Esophagus muscularis mucosa (tissue), 4 donors: ENCODE data around the gene ATXN2. TPM values are rescaled to one million over a fixed set of nuclear protein-coding genes. Genes with fewer than 3 reads are reported as not detected.
A peak's percentile ranks its signal among the peaks of the same experiment; 100 is the strongest.

Experiments used
- DNase-seq: peaks from one replicate; pipeline ENCODE4 v3.0.0-alpha.2; 2017; ENCODE audit errors: extremely low spot score
- H3K27ac ChIP-seq, 4 donors: fragments of 200-600 bp; sonication (generic); replicated peaks in 1 of 4; 1 replicate in 3 of 4; 2 replicates in 1 of 4; pipeline ENCODE4 v1.5.1; 2016 to 2019; ENCODE audit warnings: mild to moderate bottlenecking in 1 of 4
- H3K27me3 ChIP-seq, 4 donors: fragments of 200-600 bp; sonication (generic); one replicate each; pipeline versions ENCODE4 v1.5.1 to v1.6.0; 2016 to 2019
- H3K36me3 ChIP-seq, 4 donors: fragments of 200-600 bp; sonication (generic); one replicate each; pipeline ENCODE4 v1.5.1; 2016 to 2019
- H3K4me1 ChIP-seq, 4 donors: fragments of 200-600 bp; sonication (generic); one replicate each; pipeline ENCODE4 v1.5.1; 2016 to 2019
- H3K4me3 ChIP-seq, 4 donors: fragments of 200-600 bp; sonication (generic); 1 replicate in 2 of 4; 2 replicates in 2 of 4; pipeline ENCODE4 v1.5.1; 2016 to 2019; ENCODE audit warnings: mild to moderate bottlenecking in 4 of 4, moderate library complexity in 1 of 4
- H3K9me3 ChIP-seq, 4 donors: fragments of 200-600 bp; sonication (generic); 1 replicate in 3 of 4; 2 replicates in 1 of 4; pipeline ENCODE4 v1.5.1; 2016 to 2019
- EP300 ChIP-seq: sonication (generic); formaldehyde crosslinking; IDR thresholded peaks from one replicate; pipeline ENCODE4 v1.6.1; 2017; ENCODE audit warnings: antibody characterized with exemption
- POLR2A ChIP-seq: fragments of 450-650 bp; IDR thresholded peaks from one replicate; pipeline ENCODE4 v1.6.1; 2017; ENCODE audit warnings: antibody characterized with exemption, moderate library complexity, mild to moderate bottlenecking, low read depth
- POLR2AphosphoS5 ChIP-seq, 2 donors: sonication (generic); formaldehyde crosslinking; IDR thresholded peaks; one replicate each; pipeline ENCODE4 v1.6.1; 2017; ENCODE audit warnings: antibody characterized with exemption in 2 of 2
- WGBS: methylation state at CpG from one replicate; pipeline ENCODE4 v1.1.5; 2018; 5-methylcytosine and 5-hydroxymethylcytosine counted together
- intact Hi-C: fragments of 100-400 bp; cut with DNase I; formaldehyde crosslinking; loops from one replicate; pipeline ENCODE4 v1.15.1; 2023
- total RNA-seq, 4 donors: library from RNA; depleted of rRNA; stranded (reverse); fragments of >200 nt; gene quantifications; one replicate each; pipeline versions ENCODE4 v1.1.0 to v1.2.1, GENCODE V29; 2016
- TF ChIP-seq, protein P1 (sequence below), 3 experiments: fragments of 200-600 bp in 2 of 3; fragments of 450-650 bp in 1 of 3; sonication (generic) in 2 of 3; IDR thresholded peaks; one replicate each; pipeline ENCODE4 v1.5.1; 2017 to 2019; ENCODE audit warnings: antibody characterized with exemption in 3 of 3, mild to moderate bottlenecking in 2 of 3, moderate library complexity in 1 of 3

ATXN2 gene
- total RNA-seq, 4 donors from 2014 or later = 32.0 to 57.3 (median 52.0) TPM

DNA sequence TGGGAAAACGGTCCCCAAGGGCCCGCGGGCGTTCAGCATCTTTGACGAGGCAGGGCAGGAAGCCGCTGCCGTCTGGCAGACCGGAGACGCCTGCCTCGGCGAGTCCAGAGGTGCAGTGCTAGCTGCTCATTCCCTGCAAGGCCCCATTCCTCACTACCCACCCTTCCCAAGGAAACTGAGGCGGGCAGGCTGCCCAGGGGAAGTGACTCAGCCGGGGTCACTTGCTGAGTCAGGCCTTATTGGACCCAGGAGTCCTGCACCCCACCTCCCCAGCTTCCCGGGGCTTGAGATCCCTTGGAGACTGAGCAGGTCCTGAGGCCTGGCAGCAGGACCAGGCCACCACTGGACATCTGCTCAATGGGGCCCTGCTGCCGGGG is 189.7 kb downstream of the ATXN2 start:
- peaks cover 83 to 92% (median 88%) of the 10 kb centered on the region in 4 donors for H3K4me1 ChIP-seq
- intact Hi-C loops = no loop called here

DNA sequence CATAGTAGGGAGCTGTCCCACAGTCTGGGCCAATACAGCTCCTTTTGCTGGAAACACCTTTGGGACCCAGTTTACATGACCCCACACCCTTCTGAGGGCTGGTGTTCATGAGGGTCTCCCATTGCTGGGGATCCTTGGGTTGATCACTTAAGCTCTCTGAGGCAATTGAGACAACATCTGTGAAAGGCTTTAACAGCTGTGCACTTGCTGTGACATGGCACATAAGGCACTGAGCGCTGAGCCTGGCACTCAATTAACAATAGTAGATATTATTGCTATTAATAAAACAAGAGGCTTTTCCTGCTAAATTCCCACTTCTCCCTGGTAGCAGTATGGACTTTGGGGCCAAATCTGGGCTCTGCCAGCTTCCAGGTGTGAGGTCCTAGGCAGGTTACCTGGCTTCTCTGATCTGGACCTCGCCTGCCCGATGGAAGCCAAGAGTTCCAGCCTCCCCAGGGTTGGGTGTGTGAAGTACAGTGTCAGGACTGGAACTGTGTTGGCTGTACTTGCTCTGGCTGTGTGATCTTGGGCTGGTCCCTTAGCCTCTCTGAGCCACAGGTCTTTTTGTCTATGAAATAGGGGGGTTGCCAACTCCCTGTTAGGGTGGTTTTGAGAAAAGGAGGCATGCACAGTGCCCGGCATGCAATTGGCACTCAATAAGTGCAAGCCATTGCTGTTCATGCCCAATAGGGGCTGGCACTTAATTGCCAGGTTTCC is 190.3 kb downstream of the ATXN2 start:
- H3K27me3 ChIP-seq = no peaks in the 10 kb centered on the region
- intact Hi-C loops = no loop called here
- WGBS = 85% methylated on average over 4 of the region's 4 CpGs
- H3K9me3 ChIP-seq = no peaks in the 10 kb centered on the region
- TF ChIP-seq, protein P1, sequence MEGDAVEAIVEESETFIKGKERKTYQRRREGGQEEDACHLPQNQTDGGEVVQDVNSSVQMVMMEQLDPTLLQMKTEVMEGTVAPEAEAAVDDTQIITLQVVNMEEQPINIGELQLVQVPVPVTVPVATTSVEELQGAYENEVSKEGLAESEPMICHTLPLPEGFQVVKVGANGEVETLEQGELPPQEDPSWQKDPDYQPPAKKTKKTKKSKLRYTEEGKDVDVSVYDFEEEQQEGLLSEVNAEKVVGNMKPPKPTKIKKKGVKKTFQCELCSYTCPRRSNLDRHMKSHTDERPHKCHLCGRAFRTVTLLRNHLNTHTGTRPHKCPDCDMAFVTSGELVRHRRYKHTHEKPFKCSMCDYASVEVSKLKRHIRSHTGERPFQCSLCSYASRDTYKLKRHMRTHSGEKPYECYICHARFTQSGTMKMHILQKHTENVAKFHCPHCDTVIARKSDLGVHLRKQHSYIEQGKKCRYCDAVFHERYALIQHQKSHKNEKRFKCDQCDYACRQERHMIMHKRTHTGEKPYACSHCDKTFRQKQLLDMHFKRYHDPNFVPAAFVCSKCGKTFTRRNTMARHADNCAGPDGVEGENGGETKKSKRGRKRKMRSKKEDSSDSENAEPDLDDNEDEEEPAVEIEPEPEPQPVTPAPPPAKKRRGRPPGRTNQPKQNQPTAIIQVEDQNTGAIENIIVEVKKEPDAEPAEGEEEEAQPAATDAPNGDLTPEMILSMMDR (IDR thresholded peaks at IDR 0.05) = no peak
- TF ChIP-seq EP300 (no peak), POLR2A (no peak)
- peaks cover 81 to 96% (median 91%) of the 10 kb centered on the region in 4 donors for H3K4me1 ChIP-seq
- H3K36me3 ChIP-seq = no peaks in the 10 kb centered on the region
- no peak for DNase-seq
- peak overlapping the region; percentile 78 to 88 (median 82) for H3K27ac ChIP-seq
- H3K4me3 ChIP-seq = peak overlapping the region; percentile 9 to 26 (median 18)

More for the DNA sequence above, 189.7 kb downstream of the ATXN2 start:
- H3K27me3 ChIP-seq = no peaks in the 10 kb centered on the region
- peak overlapping the region; percentile 9 to 26 (median 18) for H3K4me3 ChIP-seq
- no peaks in the 10 kb centered on the region for H3K9me3 ChIP-seq
- TF ChIP-seq POLR2A (no peak), POLR2AphosphoS5 (IDR thresholded peaks at IDR 0.05) (no peak), EP300 (no peak)
- TF ChIP-seq, protein P1 (IDR thresholded peaks at IDR 0.05) = no peak
- no peaks in the 10 kb centered on the region for H3K36me3 ChIP-seq
- no peak for DNase-seq
- WGBS = 55% methylated on average over 4 of the region's 15 CpGs
- peak overlapping the region; percentile 78 to 88 (median 82) for H3K27ac ChIP-seq

DNA sequence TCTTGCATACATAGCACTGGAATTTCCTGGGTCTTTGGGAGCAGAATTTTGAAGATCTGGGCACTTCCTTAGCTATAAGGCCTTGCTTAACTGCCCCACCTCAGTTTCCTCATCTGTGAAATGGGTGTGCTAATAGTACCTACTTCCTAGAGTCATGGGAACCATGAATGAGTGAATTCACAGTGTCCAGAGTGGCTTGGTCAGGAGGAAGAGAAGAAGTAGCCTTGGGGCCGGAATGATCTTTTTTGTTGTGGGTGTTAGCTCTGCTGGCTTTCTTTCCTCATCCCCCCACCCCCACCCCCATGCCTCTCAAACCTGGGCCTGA is 191.0 kb downstream of the ATXN2 start:
- TF ChIP-seq, protein P1 (IDR thresholded peaks at IDR 0.05) = no peak
- TF ChIP-seq POLR2AphosphoS5 (IDR thresholded peaks at IDR 0.05) (no peak), POLR2A (no peak), EP300 (no peak)
- Histone ChIP-seq H3K27ac (peak overlapping the region; percentile 78 to 88 (median 82)), H3K4me3 (peak overlapping the region; percentile 76 to 96 (median 86)), H3K9me3 (no peaks in the 10 kb centered on the region), H3K4me1 (peaks cover 81 to 96% (median 91%) of the 10 kb centered on the region in 4 donors), H3K36me3 (no peaks in the 10 kb centered on the region), H3K27me3 (no peaks in the 10 kb centered on the region)
- 56% methylated on average over 1 of the region's 1 CpG for WGBS
- no peak for DNase-seq
- intact Hi-C loops = no loop called here

DNA sequence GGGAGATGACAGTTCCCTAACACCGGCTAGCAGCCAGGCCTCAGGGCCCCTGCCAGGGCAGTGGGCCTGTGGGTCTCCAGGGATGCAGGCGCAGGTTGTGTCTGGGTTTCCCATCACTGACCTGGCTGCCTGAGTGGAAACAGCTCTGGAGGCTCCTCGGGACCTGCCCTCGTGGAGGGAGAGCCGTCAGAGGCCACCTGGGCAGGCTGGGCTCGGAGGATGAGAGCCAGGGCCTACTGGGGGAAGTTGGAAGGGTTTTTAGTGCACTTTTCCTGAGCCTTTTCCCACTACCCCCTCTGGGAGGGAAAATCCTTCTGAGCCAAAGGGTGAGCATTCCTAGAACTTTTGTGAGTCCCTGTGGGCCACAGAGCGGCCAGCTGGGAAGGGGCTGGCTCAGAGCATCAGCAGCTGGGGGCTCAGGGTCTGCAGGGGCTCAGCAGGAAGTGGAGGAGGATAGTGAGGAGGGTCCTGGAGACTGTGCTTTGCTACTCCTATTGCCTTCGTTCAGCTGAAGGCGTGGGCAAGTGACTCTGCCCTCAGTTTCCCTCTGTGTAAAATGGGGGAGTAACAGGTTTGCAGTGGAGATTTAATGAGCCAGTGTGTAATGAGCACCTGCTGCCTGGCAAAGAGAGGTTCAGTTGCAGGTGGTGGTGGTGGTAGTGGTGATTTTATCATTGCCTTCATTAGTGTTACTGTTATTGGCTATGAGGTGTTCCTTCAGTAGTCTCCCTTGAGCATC is 191.6 kb downstream of the ATXN2 start:
- no peaks in the 10 kb centered on the region for H3K36me3 ChIP-seq
- H3K9me3 ChIP-seq = no peaks in the 10 kb centered on the region
- WGBS = 74% methylated on average over 3 of the region's 9 CpGs
- intact Hi-C loops = no loop called here
- peaks cover 81 to 96% (median 91%) of the 10 kb centered on the region in 4 donors for H3K4me1 ChIP-seq
- peak overlapping the region; percentile 81 to 88 (median 84) for H3K27ac ChIP-seq
- H3K27me3 ChIP-seq = no peaks in the 10 kb centered on the region
- TF ChIP-seq, protein P1 (IDR thresholded peaks at IDR 0.05) = no peak
- no peak for TF ChIP-seq EP300
- peak overlapping the region; percentile 76 to 96 (median 86) for H3K4me3 ChIP-seq
- no peak for DNase-seq
